Keratinocyte (primary cell): ENCODE data around the gene EML2.

Source experiments
- CTCF ChIP-seq, 3 experiments: IDR thresholded peaks in 1 of 3; conservative IDR thresholded peaks in 1 of 3; optimal IDR thresholded peaks in 1 of 3; 2 replicates in 2 of 3; 3 replicates in 1 of 3; pipeline versions ENCODE3 to v1.5.1; 2011; ENCODE audit warnings: low read length in 3 of 3, mild to moderate bottlenecking in 3 of 3, moderate library complexity in 2 of 3, control low read depth in 1 of 3, inconsistent platforms in 1 of 3; ENCODE audit not compliant: insufficient read depth in 2 of 3; ENCODE audit errors: extremely low read depth in 1 of 3
- EZH2 ChIP-seq: IDR thresholded peaks from one replicate; pipeline ENCODE4 v1.6.1; 2012; ENCODE audit warnings: inconsistent platforms, mild to moderate bottlenecking, low read length, moderate library complexity

GRCh38 chr19:45590300-45591003 is 48.7 kb downstream of the EML2 start:
- TF ChIP-seq CTCF (optimal IDR thresholded peaks at IDR 0.05 in 1 of 3, IDR thresholded peaks at IDR 0.05 in 1 of 3, conservative IDR thresholded peaks at IDR 0.05 in 1 of 3; ENCODE audit: extremely low read depth in 1 of 3, insufficient read depth in 2 of 3, low read length in 3 of 3) (no peak), EZH2 (no peak)
